ENCODE measurements around the gene TXNRD1.
"Not testable (repeated sequence)": the region's sequence is repeated elsewhere in the genome, so short reads cannot be mapped to it uniquely, and the experiment has no call there.

Gene TXNRD1

GRCh38 chr12:104197264-104197663 lies 18.3 kb upstream of the TXNRD1 start:
- H3K4me1 ChIP-seq (ENCODE audit: insufficient read depth, low read length) = no peaks in the 10 kb centered on the region
- no peak overlapping the region for H3K9ac ChIP-seq (ENCODE audit: low read length)
- peaks cover 6% of the 10 kb centered on the region for H3K9me3 ChIP-seq (ENCODE audit: low read length)
- H3K27me3 ChIP-seq (ENCODE audit: control insufficient read depth in 1 of 2, insufficient read depth in 2 of 2, low read length in 2 of 2) = no peaks in the 10 kb centered on the region
- no peak overlapping the region for H3K27ac ChIP-seq (ENCODE audit: low read depth, low read length)
- no peak overlapping the region for H3K4me3 ChIP-seq (ENCODE audit: low read depth in 1 of 2, low read length in 2 of 2)
- no peaks in the 10 kb centered on the region for H3K36me3 ChIP-seq (ENCODE audit: insufficient read depth, low read length)

- Histone ChIP-seq H3K4me3 (ENCODE audit: low read depth in 1 of 2, low read length in 2 of 2) (no peak overlapping the region), H3K9me3 (ENCODE audit: low read length) (peaks cover 6% of the 10 kb centered on the region), H3K4me1 (ENCODE audit: insufficient read depth, low read length) (no peaks in the 10 kb centered on the region), H3K9ac (ENCODE audit: low read length) (no peak overlapping the region), H3K27me3 (ENCODE audit: control insufficient read depth in 1 of 2, insufficient read depth in 2 of 2, low read length in 2 of 2) (no peaks in the 10 kb centered on the region), H3K27ac (ENCODE audit: low read depth, low read length) (no peak overlapping the region), H3K36me3 (ENCODE audit: insufficient read depth, low read length) (no peaks in the 10 kb centered on the region)
These were observed 15.6 kb upstream of the TXNRD1 start for GRCh38 chr12:104199964-104200363.

- no peak overlapping the region for H3K27ac ChIP-seq (ENCODE audit: low read depth, low read length)
- H3K4me1 ChIP-seq (ENCODE audit: insufficient read depth, low read length) = no peaks in the 10 kb centered on the region
- H3K9ac ChIP-seq (ENCODE audit: low read length) = no peak overlapping the region
- H3K9me3 ChIP-seq (ENCODE audit: low read length) = peaks cover 6% of the 10 kb centered on the region
- H3K27me3 ChIP-seq (ENCODE audit: control insufficient read depth in 1 of 2, insufficient read depth in 2 of 2, low read length in 2 of 2) = no peaks in the 10 kb centered on the region
- H3K36me3 ChIP-seq (ENCODE audit: insufficient read depth, low read length) = no peaks in the 10 kb centered on the region
- H3K4me3 ChIP-seq (ENCODE audit: low read depth in 1 of 2, low read length in 2 of 2) = no peak overlapping the region
These were observed 14.2 kb upstream of the TXNRD1 start for GRCh38 chr12:104201238-104202001.

- Histone ChIP-seq H3K27me3 (ENCODE audit: control insufficient read depth in 1 of 2, insufficient read depth in 2 of 2, low read length in 2 of 2) (no peaks in the 10 kb centered on the region), H3K27ac (ENCODE audit: low read depth, low read length) (no peak overlapping the region), H3K4me1 (ENCODE audit: insufficient read depth, low read length) (no peaks in the 10 kb centered on the region), H3K9me3 (ENCODE audit: low read length) (peaks cover 5% of the 10 kb centered on the region), H3K4me3 (ENCODE audit: low read depth in 1 of 2, low read length in 2 of 2) (no peak overlapping the region), H3K9ac (ENCODE audit: low read length) (no peak overlapping the region), H3K36me3 (ENCODE audit: insufficient read depth, low read length) (no peaks in the 10 kb centered on the region)
These were observed 10.7 kb upstream of the TXNRD1 start for GRCh38 chr12:104204690-104205480.

DNA sequence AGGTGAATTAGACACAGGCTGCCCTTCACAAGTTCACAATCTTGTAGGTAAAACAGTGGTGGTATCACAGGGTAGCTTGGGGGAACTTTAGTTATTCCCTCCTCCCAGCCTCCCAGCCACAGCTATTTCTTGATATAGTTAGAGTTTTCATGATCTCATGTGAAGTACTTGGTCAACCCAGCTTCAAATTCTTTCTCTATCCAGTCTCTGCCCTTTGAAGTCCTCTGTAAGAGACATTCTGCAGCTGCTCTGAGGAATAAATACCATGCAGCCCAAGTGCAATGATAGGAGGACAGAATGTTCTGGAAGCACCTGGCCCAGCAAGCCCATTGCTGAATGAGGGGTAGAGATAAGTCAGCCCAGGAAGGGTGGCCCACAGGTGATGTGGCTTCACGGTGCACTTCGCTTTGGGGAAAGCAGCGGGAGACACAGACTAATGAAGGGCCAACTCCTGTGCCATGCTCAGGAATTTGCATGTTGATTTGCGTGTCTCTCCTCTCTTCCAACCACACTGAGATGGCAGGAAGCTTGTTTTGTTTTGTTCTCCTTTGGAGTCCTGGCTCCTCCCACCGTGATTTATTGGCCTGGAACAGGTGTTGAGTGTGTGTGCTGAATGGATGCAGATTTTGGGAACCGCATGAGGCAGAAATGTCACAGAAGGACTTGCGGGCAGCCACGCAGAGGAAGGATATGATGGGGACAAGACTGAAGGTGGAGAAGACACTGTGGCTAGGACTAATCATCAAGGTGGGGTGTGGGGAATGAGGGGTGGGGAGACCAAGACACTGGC lies 8.0 kb upstream of the TXNRD1 start:
- H3K9me3 ChIP-seq (ENCODE audit: low read length) = no peaks in the 10 kb centered on the region
- H3K9ac ChIP-seq (ENCODE audit: low read length) = no peak overlapping the region
- no peak overlapping the region for H3K4me3 ChIP-seq (ENCODE audit: low read depth in 1 of 2, low read length in 2 of 2)
- no peak overlapping the region for H3K27ac ChIP-seq (ENCODE audit: low read depth, low read length)
- H3K4me1 ChIP-seq (ENCODE audit: insufficient read depth, low read length) = no peaks in the 10 kb centered on the region
- no peaks in the 10 kb centered on the region for H3K36me3 ChIP-seq (ENCODE audit: insufficient read depth, low read length)
- H3K27me3 ChIP-seq (ENCODE audit: control insufficient read depth in 1 of 2, insufficient read depth in 2 of 2, low read length in 2 of 2) = no peaks in the 10 kb centered on the region

DNA sequence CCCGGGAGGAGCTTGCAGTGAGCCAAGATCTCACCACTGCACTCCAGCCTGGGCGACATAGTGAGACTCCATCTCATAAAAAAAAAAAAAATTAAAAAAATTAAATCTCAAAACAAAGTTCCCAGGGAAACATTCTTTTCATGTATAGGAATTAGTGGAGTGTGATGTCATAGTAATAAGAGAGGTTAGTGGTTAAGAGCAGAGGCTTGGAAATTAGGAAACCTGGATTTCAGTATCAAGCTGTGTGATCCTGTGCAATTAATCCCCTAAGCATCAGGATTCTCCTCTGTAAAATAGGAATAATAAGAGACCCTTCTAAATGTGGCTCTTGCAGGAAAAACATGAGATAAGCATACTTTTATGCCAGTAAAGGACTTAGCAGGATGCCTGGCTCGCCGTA lies 3.1 kb upstream of the TXNRD1 start:
- Histone ChIP-seq H3K9ac (ENCODE audit: low read length) (no peak overlapping the region), H3K4me1 (ENCODE audit: insufficient read depth, low read length) (peaks cover 4% of the 10 kb centered on the region), H3K27me3 (ENCODE audit: control insufficient read depth in 1 of 2, insufficient read depth in 2 of 2, low read length in 2 of 2) (no peaks in the 10 kb centered on the region), H3K27ac (ENCODE audit: low read depth, low read length) (no peak overlapping the region), H3K9me3 (ENCODE audit: low read length) (no peaks in the 10 kb centered on the region), H3K4me3 (ENCODE audit: low read depth in 1 of 2, low read length in 2 of 2) (no peak overlapping the region), H3K36me3 (ENCODE audit: insufficient read depth, low read length) (no peaks in the 10 kb centered on the region)

- Histone ChIP-seq H3K9me3 (ENCODE audit: low read length) (no peaks in the 10 kb centered on the region), H3K36me3 (ENCODE audit: insufficient read depth, low read length) (no peaks in the 10 kb centered on the region), H3K4me3 (ENCODE audit: low read depth in 1 of 2, low read length in 2 of 2) (no peak overlapping the region), H3K27ac (ENCODE audit: low read depth, low read length) (no peak overlapping the region), H3K27me3 (ENCODE audit: control insufficient read depth in 1 of 2, insufficient read depth in 2 of 2, low read length in 2 of 2) (no peaks in the 10 kb centered on the region), H3K4me1 (ENCODE audit: insufficient read depth, low read length) (peaks cover 6% of the 10 kb centered on the region), H3K9ac (ENCODE audit: low read length) (no peak overlapping the region)
These were observed 1.6 kb upstream of the TXNRD1 start for GRCh38 chr12:104213952-104214351.

GRCh38 chr12:104216521-104216924 lies 944 bp downstream of the TXNRD1 start:
- Histone ChIP-seq H3K9ac (ENCODE audit: low read length) (no peak overlapping the region), H3K27ac (ENCODE audit: low read depth, low read length) (peak overlapping the region; percentile 70), H3K36me3 (ENCODE audit: insufficient read depth, low read length) (no peaks in the 10 kb centered on the region), H3K27me3 (ENCODE audit: control insufficient read depth in 1 of 2, insufficient read depth in 2 of 2, low read length in 2 of 2) (no peaks in the 10 kb centered on the region), H3K9me3 (ENCODE audit: low read length) (no peaks in the 10 kb centered on the region), H3K4me3 (ENCODE audit: low read depth in 1 of 2, low read length in 2 of 2) (peak overlapping the region; percentile 52 to 65), H3K4me1 (ENCODE audit: insufficient read depth, low read length) (peaks cover 19% of the 10 kb centered on the region)

GRCh38 chr12:104218506-104218905 lies 2.9 kb downstream of the TXNRD1 start:
- not testable (repeated sequence) for H3K9me3 ChIP-seq (ENCODE audit: low read length); H3K27ac ChIP-seq (ENCODE audit: low read depth, low read length); H3K4me3 ChIP-seq (ENCODE audit: low read depth in 1 of 2, low read length in 2 of 2); H3K9ac ChIP-seq (ENCODE audit: low read length); H3K27me3 ChIP-seq (ENCODE audit: control insufficient read depth in 1 of 2, insufficient read depth in 2 of 2, low read length in 2 of 2); H3K36me3 ChIP-seq (ENCODE audit: insufficient read depth, low read length)
- H3K4me1 ChIP-seq (ENCODE audit: insufficient read depth, low read length) = peaks cover 19% of the 10 kb centered on the region

- Histone ChIP-seq H3K9ac (ENCODE audit: low read length) (no peak overlapping the region), H3K36me3 (ENCODE audit: insufficient read depth, low read length) (no peaks in the 10 kb centered on the region), H3K27ac (ENCODE audit: low read depth, low read length) (peak overlapping the region; percentile 59), H3K9me3 (ENCODE audit: low read length) (no peaks in the 10 kb centered on the region), H3K4me1 (ENCODE audit: insufficient read depth, low read length) (peaks cover 19% of the 10 kb centered on the region), H3K27me3 (ENCODE audit: control insufficient read depth in 1 of 2, insufficient read depth in 2 of 2, low read length in 2 of 2) (no peaks in the 10 kb centered on the region), H3K4me3 (ENCODE audit: low read depth in 1 of 2, low read length in 2 of 2) (no peak overlapping the region)
These were observed 3.4 kb downstream of the TXNRD1 start for GRCh38 chr12:104218935-104219334.

DNA sequence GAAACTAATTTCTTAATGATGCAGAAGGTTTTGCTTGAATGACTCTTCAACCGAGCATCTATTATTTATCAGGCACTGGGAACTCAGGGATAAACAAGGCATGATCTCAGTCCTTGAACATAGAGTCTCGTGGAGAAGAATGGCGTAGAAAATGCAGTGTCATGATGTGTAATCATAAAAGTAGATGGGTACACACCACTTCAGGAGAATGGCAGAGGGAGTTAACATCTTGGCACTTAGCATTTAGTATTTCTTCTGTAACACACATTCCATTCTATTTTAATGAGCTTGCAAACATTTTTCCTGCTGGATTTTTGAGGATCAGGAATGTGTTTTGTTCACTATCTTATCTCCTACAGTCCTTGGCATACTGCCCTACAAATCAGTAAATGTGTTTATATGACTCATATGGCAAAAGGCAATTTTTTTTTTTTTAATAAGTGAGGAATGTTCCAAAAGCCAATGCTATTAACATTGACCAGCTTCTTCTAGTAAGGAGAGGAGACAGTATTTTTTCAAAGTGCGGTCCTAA lies 3.8 kb downstream of the TXNRD1 start:
- H3K27ac ChIP-seq (ENCODE audit: low read depth, low read length) = peak overlapping the region; percentile 59
- H3K4me3 ChIP-seq (ENCODE audit: low read depth in 1 of 2, low read length in 2 of 2) = no peak overlapping the region

More for the DNA sequence above, 3.8 kb downstream of the TXNRD1 start:
- Histone ChIP-seq H3K9me3 (ENCODE audit: low read length) (no peaks in the 10 kb centered on the region), H3K9ac (ENCODE audit: low read length) (no peak overlapping the region), H3K27me3 (ENCODE audit: control insufficient read depth in 1 of 2, insufficient read depth in 2 of 2, low read length in 2 of 2) (no peaks in the 10 kb centered on the region), H3K4me1 (ENCODE audit: insufficient read depth, low read length) (peaks cover 19% of the 10 kb centered on the region), H3K36me3 (ENCODE audit: insufficient read depth, low read length) (no peaks in the 10 kb centered on the region)

All from muscle layer of colon (tissue), 2 donors.